HL-60 (cell line): ENCODE results near the gene SLC45A2.

Experiments used
- CTCF ChIP-seq: IDR thresholded peaks from one replicate; pipeline ENCODE4 v1.5.1; 2011; ENCODE audit warnings: low read length, control low read depth, inconsistent platforms; ENCODE audit not compliant: insufficient read depth
- GABPA ChIP-seq: IDR thresholded peaks from 2 replicates; pipeline ENCODE4 v1.6.1; 2012; ENCODE audit warnings: low read depth
- POLR2AphosphoS5 ChIP-seq: IDR thresholded peaks from 2 replicates; pipeline ENCODE4 v1.6.1; 2012; ENCODE audit warnings: low read depth
- REST ChIP-seq: IDR thresholded peaks from 2 replicates; pipeline ENCODE4 v1.6.1; 2012; ENCODE audit warnings: low read depth; ENCODE audit not compliant: insufficient replicate concordance
- SPI1 ChIP-seq: IDR thresholded peaks from 2 replicates; pipeline ENCODE4 v1.6.1; 2012; ENCODE audit warnings: low read depth, mild to moderate bottlenecking, borderline replicate concordance

- TF ChIP-seq CTCF, result no peak
- no peak for TF ChIP-seq POLR2AphosphoS5
- no peak for TF ChIP-seq SPI1
- TF ChIP-seq GABPA, result no peak
- no peak for TF ChIP-seq REST
These were observed 30.8 kb upstream of the SLC45A2 start for GRCh38 chr5:34015120-34015822.
